GM18909 (cell line): ENCODE results near the gene CPNE8.

Source experiments
- ATAC-seq: cut with Tn5 transposase; IDR thresholded peaks from one replicate; pipeline ENCODE4 v1.9.1; 2021; ENCODE audit warnings: mild to moderate bottlenecking; ENCODE audit not compliant: unreplicated experiment, poor library complexity

The CPNE8 gene

DNA sequence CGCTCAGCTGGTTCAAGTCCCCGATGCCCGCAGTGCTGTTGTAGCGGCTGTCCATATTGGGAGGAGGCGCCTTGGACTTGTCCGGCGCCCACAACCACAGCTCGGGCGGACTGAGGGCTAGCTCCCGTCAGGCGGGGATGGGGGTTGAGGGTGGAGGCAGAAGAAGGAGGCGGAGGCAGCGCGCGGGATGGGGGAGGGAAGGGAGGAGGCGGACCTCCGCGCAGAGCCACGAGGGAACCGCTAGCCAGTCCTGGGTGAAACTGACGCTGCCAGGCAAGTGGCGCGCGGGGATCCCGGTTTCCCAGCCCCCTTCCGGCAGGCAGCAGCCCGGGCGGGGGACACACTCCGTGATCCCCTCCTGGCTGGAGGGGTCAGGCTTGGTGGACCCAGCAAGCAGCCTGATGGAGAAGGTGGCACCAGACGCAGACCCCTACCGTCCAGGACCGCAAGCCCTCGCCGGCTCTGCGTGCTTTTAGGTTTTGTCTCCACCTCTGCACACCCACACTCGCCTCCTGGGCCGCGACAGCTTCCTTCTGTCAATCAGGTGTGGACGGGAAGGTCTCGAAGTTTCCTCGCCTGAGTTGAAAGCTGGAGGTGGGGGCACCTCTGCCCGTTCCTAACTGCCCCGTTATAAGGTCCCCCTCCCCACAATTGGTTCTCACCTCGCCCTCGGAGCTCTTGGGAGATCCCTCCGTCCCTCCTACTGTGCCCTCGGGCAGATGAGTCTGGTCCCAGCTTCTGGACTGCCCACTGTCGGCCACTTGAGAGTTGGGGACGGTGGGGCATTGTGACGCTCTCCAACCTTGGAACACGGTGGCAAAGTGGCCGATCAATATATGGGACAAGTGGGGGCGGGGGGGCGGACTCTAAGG, at the start of gene CPNE8:
CPNE8 (minus strand) TSS at position 112 of the 872 bp plus-strand sequence; CDS start at position 55, 57 bp downstream.
- ATAC-seq: peak; percentile 62

DNA sequence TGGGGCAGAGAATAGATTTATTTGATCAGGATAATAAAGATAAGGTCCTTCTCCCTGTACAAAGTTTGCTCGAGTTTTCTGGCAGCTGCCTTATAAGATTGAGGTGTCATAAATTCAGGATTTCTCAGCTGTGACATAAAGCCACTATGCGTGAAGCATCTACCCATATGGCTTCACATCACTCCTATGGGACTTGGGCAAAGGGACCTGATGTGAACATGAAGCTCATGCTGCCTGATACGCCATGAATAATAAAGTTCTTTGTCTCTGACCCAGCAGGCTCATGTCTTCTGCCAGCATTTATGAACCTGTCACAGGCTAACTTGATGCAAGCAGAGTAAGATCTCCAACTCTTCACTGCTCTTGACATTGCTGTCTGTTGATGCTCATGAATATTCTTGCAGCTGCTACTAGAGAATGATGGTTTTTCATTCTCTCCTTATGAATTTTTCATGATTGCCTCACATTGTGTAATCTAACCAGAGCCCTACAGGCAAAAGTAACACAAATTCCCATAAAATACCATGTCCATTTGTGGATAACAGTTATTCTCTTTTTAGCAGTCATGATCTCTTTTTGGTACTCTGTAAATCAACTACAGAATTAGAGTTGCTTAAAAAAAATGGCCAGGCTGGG, 49.0 kb upstream of the CPNE8 start:
- no peak for ATAC-seq

DNA sequence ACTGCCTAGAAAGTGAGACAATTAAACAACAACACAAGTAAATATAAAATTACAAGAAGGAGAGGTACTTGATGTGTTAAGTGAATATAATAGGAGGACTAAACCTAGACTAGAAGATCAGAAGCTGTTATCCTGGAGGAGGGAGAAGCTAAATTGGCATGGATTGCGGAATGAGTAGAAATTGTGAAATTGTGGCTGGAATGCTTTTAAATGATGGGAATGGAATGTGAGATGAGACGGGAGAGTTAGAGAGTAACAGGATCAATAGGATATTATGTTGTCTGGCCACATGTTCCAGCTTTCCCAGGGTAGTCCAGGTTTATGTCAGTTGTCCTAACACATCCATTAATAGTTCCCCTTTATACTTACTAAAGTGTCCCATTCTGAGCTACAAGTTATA, 44.0 kb upstream of the CPNE8 start:
- ATAC-seq: no peak

DNA sequence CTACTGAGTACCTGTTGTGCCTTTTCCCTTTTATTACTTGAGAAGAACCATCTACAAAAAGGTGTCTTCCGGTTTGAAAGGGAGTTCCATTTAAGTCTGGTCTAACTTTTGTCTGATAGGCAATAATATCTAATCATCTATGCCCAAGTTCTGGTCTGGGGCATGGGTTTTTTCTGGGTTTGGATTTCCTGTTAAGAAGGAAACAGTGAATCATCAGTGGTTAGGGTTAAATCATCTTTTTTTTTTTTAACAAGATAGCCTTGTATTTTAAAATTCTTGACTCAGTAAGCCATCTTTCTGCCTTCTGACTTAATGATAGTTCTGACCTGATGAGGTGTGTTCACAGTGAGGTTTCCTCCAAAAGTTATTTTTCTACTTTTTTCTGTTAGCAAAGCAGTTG, 29.3 kb upstream of the CPNE8 start:
- ATAC-seq: no peak

DNA sequence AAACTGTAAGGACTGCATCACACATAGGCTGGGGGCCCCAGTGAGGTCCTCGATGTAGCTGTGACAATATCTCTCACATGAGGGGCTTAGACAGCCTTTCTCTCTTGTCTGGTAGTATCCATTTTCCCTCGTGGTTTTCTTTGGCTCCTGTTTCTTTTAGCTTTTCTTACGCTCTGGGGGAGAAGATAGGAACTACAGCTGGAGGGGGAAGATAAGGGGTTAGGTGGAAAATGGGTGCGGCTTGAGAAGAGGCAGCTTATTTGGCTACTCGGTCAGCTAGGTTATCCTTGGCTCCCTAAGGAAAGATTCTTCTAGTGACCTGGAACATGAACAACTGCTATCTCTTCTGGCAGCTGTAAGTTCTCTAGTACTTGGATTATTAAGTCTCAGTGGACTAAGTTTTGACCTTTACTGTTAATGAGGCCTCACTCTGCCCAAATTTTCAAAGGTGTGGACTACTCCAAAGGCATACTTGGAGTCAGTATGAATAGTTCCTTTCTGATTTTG, 28.7 kb upstream of the CPNE8 start:
- no peak for ATAC-seq

DNA sequence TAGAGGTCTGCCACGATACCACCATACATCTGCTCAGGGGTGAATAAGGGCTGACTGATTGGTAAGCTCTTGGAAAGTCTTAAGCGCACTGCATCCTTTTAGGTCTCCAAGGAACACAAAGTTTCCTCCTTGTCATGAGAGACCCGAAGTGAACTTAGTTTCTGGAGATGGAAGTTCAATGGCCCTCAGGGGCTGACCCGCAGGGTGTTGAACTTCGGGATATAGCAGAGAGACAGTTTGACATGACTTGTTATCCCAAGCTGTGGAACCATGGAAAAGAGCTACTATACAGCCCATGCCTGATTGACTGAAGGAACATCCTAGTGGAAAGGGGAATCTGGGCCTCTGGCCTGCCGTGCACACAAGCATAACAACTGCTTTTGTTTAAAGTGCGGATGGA, 26.9 kb upstream of the CPNE8 start:
- ATAC-seq: no peak

DNA sequence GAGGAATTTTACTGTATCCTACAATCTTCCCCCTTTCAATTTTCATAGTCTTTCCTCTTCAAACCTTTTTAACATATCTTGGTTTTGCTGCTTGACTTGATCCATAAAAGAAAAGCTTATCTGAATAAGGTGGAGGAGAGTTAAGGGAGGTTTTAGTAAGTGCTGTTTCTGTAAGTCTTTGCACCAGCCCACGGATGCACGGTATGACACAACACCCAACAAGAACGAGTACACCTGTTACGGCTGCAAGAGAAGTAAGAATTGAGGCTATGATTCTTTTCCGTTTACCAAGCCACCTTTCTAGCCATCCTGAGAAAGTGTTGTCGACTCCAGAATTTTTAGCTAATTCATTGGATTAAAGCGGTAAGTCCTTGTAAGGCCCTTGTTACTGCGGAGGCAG, 26.1 kb upstream of the CPNE8 start:
- ATAC-seq: no peak

DNA sequence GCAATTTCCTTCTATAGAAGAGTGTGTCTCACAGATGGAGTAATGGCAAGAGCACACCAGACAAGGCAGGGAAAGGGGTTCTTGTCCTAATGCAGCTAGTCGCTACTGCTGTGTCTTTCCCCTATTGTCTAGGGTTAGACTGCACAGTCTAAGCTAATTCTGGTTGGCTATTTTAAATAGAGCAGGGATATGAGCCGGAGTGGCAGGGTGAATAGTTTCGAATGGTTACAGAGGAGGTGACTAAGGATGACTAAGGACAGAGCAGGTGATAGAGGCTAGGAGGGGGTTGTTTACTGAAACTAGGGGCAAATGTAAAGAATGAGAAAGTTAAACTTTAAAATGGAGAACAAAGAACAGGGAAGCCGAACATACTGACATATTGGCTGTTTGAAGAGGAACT, 25.6 kb upstream of the CPNE8 start:
- no peak for ATAC-seq

DNA sequence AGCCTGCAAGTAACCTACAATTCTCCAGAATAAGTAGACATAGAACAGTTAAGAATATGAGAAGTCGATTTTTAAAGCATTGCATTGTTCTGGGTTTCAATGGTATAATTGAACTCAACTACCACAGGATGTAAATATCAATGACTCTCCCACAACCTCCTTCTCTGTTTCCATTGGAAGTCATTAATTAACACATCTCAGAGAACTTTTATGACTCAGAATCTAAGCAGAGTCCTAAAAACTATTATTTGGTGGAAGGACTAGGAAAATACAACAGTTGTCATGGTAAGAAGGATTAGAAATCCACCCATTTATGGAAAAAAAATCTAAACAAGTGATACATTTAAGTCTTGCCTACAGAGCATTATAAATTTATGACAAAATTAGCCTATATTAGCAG, 21.1 kb upstream of the CPNE8 start:
- ATAC-seq: no peak

DNA sequence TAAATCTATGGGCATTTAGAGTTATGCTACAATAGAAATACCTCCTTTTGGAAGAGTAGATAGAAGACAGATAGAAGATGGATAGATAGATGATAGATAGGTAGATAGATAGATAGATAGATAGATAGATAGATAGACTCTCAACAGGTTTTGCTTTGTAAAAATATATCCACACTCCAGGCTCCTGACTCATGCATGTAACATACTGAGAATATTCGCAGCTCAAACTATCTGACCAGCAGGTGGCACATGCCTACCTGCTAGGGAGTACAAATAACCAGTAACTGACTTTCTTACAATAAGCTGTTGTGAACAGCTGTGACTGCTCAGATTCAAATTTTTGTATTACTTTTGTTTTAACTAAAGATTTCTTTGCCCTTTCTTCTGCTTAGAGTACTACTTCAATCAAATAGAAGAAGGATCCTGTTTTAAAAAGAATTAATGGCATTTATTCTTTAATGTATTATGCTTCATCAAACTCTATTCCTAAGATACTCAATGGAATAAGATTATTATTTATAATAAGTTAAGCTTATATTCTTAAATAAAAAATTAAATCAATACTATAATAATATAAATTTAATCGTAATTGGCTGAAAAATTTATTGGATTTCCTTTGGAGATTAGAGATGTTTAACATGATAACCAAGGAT, 15.8 kb upstream of the CPNE8 start:
- ATAC-seq: peak; percentile 97

DNA sequence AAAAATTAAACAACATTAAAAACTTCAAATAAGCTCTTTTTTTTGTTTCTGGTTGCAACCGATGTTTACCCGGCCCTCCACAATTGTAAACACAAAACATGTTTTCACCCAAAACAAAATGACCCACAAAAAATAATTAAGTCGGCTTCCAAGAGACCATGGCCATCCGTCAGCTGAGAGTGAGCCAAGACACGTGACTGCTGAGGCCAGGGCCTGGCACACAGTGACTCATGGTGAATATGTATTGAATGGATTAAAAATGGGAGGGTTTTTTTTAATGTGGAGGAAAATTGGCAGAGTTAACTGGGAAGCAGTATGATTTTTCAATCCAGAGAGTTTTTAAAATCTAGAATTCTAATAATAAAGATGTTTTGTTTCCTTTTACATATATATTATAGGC, 13.8 kb upstream of the CPNE8 start:
- no peak for ATAC-seq

DNA sequence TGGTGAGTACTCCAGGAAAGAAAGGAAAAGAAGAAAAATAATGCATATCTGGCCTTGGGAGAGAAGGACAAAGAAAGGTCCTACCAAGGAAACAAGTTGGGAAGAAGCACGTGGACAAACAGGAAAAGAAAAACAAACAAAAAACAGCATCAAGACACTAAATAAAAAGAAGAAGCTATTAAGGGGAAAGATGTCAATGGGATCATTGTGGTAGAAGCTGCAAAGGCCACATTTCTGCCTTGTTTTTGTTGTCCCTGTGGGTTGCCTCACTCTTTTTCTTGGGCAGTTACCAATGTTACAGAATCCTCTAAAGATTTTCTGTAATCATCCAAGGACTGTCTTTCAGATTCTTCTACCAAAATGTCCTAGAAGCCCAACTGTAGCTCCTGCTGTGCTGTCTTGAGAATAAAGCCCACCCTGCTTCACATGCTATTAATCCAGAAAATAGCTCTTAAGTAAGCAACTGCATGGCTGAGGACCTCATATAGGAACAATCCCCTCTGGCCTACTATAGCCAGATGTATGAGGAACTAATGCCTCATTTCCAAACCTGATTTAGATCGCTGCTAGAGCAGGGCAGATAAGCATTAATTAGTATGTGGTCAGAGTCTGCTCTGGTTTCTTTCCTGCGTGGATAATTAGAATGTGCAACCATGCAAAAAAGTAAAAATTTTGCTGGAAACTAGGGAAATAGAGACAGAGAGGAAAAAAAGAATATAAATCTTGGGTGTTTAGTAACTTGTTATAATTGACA, 10.2 kb upstream of the CPNE8 start:
- no peak for ATAC-seq

DNA sequence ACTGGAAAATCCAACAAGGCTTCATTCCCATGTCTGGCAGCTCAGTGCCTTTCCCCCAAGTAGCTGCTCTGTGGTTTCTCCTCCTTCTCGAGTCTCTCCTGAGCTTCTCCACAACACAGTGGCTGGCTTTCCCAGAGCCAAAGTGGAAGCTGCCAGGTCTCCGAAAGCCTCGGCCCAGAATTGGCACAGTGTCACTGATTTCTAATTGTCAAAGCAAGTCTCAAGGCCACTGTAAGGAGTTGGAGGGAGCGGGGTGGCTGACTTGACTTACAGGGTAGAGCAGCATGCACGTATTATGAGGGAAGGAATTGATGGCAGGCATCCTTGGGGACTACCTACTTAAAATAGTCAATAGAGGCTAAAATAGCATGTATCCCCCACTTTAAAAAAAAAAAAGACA, 6.7 kb upstream of the CPNE8 start:
- no peak for ATAC-seq

DNA sequence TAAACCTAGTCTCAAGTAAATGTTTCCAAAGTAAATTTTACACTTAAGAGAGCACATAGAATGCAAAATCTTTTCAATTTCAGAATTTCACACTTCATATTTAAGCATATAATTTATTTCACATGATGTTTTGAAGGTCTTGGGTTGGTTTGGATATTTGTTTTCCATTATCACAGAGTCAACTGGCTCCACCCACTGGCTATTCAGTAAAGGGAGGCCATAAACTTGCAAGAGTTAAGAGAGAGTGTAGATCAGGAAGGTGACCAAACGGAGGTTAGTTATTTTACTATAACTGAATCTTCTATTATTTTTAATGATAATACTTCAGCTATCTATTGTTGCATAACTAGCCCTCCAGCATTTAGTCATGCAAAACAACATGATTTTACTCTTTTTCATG, 6.2 kb upstream of the CPNE8 start:
- ATAC-seq: no peak

DNA sequence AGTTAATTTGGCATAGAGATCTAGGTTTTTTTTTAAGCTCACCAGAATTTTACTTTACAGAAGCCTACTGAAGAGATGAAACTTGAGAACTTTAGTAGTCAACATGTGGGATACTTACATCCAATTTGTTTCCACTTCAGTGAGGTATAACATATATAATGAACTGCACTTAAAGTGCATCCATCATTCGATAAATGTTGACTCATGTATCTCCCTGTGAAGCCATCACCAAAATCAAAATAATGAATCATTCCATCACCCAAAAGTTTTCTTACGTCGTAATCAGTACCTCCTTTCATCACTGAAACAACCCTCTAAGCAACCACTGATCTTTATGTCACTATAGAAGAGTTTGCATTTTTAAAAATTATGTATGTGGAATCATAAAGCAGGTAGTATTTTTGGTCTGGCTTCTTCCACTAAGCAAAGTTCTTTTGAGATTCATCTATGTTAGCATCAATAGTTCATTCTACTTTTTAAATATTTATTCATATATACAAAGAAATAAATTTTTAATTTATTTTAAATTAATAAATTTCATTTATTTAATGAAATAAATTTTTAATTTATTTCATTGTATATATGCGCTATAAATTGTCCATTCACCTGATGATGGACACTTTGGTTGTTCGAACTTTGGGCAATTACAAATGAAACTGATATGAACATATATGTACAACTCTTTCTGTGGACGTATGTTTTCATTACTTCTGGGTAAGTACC, 2.0 kb upstream of the CPNE8 start:
- ATAC-seq: no peak

DNA sequence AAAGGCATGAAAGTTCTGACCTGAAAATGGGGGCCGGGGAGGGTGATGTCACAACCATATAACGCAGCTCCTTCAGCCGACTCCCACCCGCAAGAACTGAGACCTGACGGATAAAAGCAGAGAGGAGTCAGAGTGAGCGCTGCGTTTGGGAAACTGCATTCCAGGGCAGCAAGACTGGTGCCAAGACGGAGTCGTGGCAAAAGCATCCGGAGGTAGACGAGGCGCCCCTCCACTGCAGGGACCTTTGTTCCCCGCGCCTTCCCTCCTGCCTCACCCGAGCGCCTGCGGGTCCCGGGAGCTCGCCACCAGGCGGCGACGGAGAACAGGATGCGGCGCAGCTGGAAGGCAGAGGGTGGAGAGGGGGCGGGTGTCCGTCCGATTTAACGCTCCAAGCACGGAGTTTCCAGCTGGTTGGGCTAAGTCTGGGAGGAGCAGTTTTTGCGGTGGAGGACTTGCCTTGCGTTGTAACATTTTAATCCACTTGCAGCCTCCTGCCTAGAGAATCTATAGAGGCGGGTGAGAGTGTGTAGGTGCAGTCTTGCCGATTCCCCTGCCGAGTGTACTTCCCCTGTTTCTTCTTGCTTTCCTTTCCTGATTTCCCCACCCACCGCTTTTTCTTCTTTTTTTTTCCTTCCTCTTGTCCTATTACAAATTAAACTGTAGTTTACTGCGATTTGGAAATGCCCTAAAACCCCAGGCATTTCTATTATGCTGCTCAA, 1.2 kb upstream of the CPNE8 start:
- peak; percentile 60 for ATAC-seq

DNA sequence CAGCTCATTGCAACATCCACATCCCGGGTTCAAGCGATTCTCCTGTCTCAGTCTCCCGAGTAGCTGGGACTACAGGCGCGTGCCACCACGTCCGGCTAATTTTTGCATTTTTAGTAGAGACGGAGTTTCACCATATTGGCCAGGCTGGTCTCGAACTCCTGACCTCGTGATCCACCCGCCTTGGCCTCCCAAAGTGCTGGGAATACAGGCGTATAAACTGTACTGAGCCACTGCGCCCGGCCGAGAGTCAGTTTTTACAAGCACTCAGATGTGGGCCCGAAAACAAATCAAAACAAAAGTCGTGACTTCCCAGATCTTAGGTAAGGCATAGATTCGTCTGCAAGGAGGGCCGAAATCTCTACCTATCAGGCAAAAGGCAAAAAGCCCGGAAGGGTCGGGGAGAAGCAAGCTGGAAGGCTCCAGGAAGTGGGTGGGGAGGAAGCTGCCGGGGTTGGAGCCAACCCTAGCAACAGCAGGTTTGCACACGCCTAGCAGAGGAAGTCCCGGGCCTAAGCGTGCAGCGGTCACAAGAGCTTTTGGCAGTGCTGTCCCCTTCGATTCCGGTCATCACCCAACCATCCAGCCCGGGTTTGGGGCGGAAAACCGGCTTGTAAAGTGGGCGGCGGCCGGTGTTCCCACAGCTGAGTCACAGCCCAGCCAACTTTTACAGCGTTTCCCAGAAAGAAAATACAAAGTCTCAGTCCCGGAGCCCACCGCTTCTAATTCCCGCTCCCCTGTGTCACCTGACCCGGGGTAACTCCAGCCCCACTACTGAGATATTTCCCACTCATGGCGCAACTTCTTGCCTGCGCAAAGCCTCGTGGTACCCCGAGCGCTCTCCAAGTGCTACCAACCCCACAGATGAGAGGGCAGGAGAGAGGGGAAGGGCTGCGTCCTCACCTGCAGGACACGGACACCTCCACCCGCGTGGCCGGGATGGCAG, 583 bp downstream of the CPNE8 start:
- peak; percentile 75 for ATAC-seq

DNA sequence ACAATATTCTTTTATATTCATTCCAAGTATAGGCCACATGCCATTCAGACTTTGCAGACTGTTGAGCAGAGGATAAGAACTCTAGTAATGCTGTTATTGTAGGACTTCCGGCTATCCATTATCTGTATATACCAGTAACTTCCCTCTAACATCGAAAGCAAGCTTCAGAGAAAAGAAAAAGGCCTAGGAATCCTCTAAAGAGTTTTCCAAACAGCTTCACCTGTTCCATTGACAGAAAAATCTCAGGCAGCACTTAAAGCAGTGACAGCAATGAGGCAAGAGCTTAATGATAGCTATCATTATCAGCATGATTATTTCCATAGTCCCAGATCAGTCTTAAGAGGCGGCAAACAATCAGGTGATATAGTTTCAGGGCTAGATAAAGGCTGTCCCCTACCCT, 1.8 kb downstream of the CPNE8 start:
- no peak for ATAC-seq
